ENCODE results near the gene SERPINA1.
"Not testable (repeated sequence)": the region's sequence is repeated elsewhere in the genome, so short reads cannot be mapped to it uniquely, and the experiment has no call there.

Gene SERPINA1

DNA sequence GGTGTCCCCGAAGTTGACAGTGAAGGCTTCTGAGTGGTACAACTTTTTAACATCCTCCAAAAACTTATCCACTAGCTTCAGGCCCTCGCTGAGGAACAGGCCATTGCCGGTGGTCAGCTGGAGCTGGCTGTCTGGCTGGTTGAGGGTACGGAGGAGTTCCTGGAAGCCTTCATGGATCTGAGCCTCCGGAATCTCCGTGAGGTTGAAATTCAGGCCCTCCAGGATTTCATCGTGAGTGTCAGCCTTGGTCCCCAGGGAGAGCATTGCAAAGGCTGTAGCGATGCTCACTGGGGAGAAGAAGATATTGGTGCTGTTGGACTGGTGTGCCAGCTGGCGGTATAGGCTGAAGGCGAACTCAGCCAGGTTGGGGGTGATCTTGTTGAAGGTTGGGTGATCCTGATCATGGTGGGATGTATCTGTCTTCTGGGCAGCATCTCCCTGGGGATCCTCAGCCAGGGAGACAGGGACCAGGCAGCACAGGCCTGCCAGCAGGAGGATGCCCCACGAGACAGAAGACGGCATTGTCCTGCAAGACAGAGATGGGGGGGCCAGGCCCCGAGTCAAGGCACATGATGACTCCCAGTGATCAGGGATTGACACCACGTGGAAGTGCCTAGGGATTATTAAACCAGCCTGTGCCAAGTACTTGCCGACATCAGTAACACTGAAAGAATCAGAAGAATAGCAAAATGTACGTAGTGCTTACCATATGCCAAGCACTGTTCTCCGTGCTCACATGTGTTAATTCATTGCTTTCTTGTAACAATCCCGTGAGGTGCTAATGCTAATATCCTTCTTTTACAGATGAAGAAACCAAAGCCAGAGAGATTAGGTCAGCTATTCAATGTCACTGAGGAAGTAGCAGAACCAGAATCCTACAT, 5.4 kb downstream of the SERPINA1 start:
- no peak for DNase-seq

- no peak for DNase-seq
Measured at GRCh38 chr14:94382099-94382715, 6.2 kb downstream of the SERPINA1 start.

- DNase-seq = no peak
Measured at GRCh38 chr14:94381149-94382030, 7.0 kb downstream of the SERPINA1 start.

- no peak for DNase-seq
Measured at GRCh38 chr14:94380225-94381148, 7.9 kb downstream of the SERPINA1 start.

- DNase-seq = no peak
Measured at GRCh38 chr14:94379291-94380224, 8.8 kb downstream of the SERPINA1 start.

DNA sequence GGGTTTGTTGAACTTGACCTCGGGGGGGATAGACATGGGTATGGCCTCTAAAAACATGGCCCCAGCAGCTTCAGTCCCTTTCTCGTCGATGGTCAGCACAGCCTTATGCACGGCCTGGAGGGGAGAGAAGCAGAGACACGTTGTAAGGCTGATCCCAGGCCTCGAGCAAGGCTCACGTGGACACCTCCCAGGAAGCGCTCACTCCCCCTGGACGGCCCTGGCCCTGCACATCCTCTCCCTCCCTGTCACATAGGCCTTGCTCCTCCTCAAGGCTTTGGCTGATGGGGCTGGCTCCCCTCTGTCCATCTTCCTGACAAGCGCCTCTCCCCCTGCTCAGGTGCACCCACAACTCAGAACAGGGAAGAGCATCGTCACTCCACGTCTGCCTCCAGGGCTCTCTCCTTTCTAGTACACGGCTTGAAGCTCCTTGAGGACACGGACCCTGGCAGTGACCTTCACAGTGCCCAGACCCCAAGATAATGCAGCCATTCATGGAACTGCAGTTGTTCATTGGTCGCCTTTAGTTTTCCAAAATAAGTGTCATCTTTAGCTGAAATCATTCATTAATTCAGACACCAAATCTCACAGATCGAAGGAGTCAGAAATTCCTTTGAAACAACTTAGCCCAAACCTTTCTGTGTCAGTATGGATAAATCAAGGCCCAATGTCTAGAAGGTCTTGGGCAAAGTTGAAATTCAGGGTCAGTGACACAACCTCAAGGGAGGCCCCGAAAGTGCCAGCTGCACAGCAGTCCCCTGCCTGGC, 9.7 kb downstream of the SERPINA1 start:
- no peak for DNase-seq

GRCh38 chr14:94377866-94378470, 10.4 kb downstream of the SERPINA1 start:
- DNase-seq = no peak

DNA sequence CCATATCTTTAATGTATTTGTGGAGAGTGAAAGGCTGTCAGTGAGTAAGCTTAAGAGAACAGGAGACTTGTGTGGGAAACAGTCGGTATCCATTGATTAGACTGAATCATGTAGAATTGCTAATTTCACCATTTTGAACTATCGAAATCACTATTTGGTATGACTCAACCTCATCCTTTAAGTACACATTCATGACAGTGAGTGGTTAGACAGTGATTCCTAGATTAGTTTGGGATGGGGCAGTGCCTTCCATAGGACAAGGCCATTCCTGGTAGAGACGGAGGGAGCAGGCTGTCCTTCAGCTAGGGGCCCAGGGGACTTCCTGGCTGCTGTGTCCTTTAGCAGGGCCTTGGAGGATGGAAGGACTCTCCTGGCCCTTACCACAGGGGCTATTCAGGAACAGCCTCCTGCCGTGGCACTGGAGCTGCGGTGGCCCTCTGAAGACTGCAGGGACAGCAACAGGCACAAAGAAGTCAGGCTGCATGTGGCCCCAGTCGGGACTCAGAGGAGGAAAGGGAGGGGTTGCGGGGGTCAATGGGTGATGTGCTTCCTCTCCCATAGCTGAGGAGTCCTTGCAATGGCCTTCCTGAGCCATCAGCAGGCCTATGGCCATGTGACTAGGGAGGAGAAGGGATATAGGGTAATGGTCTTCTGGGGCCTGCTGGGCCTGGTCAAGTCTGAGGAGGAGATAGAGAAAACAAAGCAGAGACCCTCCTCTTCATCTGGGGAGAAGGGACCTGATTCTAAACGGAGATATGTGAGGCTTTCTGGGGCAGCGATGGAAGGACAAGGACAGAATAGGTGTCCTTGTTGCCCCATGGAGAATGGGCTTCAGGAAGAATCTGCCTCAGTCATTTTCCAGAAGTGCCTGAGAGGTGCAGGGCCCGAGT, 11.2 kb downstream of the SERPINA1 start:
- no peak for DNase-seq

- DNase-seq = no peak
Measured at GRCh38 chr14:94376108-94376975, 12.1 kb downstream of the SERPINA1 start.

- DNase-seq = no peak
Measured at GRCh38 chr14:94375552-94376107, 12.8 kb downstream of the SERPINA1 start.

- no peak for DNase-seq
Measured at GRCh38 chr14:94374749-94375260, 13.6 kb downstream of the SERPINA1 start.

GRCh38 chr14:94374116-94374515, 14.3 kb downstream of the SERPINA1 start:
- DNase-seq = no peak

DNA sequence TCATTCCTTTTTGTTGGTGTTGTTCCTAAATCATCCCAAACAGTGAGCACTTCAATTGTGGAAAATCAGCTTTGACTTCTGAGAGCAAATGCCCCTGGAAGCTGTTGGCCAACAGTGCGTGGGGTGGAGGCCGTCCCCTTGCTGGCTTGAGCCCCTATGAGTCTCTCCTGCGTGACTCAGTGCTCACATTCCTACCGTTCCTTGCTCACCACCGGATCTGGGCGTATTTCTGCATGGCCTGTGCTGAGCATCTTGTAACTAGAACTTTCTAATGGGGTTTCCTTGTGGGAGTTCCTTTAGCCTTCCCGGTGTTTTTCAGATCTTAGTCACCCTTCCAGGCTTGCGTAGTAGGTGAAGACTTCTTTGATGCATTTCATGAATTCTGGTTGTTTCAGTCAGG, 14.7 kb downstream of the SERPINA1 start:
- DNase-seq = no peak

- DNase-seq = no peak
Measured at GRCh38 chr14:94372021-94372605, 16.3 kb downstream of the SERPINA1 start.

GRCh38 chr14:94370524-94370910, 17.9 kb downstream of the SERPINA1 start:
- DNase-seq = no peak

DNA sequence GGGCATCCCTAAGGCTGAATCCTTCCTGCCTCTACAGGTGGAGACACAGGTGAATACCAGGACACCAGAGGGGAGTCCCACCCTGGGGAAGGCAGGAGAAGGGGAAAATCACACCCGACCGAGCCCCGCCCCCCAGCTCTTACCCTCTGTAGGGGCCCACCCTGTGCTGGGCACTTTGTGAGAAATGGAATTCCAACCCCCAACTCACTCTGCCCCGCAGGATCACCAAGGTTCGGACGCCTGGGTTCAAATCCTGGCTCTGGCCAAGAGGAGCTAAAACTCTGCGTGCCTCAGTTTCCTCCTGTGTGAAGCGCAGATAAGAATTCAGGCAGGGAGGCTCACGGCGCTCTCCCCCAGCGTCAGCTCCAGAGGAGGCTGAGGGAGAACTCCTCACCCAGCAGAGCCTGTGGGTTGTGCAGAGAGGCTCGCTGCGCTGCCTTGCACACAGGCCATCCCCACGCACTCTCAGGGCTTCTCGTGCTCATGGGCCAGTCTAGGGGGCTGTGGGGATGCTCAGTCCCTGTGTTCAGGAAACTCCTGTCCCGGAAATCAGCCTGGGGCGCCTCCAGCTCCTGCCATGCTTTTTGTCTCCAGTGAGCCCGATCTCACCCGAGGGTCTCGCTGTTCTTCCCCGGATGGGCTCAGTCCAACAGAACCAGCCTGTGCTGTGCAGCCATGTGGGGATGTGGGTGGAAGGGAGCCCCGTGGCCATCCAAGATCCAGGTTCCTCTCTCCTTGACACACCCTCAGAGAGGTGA, 18.5 kb downstream of the SERPINA1 start:
- not testable (repeated sequence) for DNase-seq
